ENCODE results near the gene HAPLN1. TPM values are rescaled to one million over a fixed set of nuclear protein-coding genes. Genes with fewer than 3 reads are reported as not detected.

The HAPLN1 gene
- total RNA-seq, 1 experiment from 2014 or later = not detected

DNA sequence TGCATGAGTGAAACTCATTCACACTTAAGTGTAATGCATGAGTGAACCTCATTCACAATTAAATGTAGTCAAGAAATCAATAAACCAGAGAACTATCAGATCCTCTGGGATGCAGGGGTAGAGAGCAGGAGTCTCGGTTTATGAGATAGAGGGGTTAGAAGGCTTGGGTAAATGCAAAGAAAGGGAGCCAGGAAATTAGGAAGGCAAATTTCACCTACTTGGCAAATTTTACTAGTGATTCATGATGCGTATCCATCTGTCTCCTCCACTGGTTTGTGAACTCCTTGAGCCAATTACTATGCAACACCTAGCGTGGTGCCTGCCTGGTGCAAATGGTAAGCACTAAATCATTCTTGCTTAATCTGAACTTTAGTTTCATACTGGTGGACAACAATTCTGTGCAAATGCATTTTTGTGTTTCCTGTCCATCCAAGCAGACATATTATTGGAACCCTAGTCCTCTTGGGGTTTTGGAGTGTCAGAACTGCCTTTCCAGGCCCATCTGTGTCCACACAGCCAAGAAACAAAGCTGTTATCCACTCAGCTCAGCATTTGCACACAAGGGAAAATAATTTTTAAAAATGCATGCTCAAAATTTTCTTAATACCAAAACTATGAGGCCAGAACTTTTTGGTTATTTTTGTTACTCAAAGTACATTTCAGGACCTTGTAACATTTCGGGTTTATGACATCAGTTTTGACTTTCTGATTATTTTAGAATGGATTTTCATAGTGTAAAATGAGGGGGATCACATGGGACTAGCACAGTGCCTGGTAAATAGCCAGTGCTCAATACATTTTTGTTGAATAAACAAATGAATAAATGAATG lies 5.2 kb downstream of the HAPLN1 start:
- Histone ChIP-seq H3F3A (ENCODE audit: insufficient read depth, low read depth) (no peaks in the 10 kb centered on the region), H3K27me3 (ENCODE audit: insufficient read depth, low read depth) (no peaks in the 10 kb centered on the region), H3K36me3 (ENCODE audit: low read depth) (no peaks in the 10 kb centered on the region), H4K20me1 (ENCODE audit: insufficient read depth) (no peaks in the 10 kb centered on the region; the same call in 1 of the 2 replicates), H3K4me1 (replicated peaks; ENCODE audit: insufficient read depth) (no peaks in the 10 kb centered on the region), H3K4me2 (no peak overlapping the region), H3K79me2 (ENCODE audit: low read depth) (no peaks in the 10 kb centered on the region), H3K9me3 (ENCODE audit: insufficient read depth, low read depth) (no peaks in the 10 kb centered on the region), H3K4me3 (no peak overlapping the region), H2AFZ (no peak overlapping the region), H3K9me2 (ENCODE audit: insufficient read depth) (no peaks in the 10 kb centered on the region), H3K27ac (no peak overlapping the region)
- CTCF ChIA-PET = no interaction called here
- no peak for TF ChIP-seq EZH2 (IDR thresholded peaks at IDR 0.05; ENCODE audit: low read depth)
- TF ChIP-seq, protein P1, sequence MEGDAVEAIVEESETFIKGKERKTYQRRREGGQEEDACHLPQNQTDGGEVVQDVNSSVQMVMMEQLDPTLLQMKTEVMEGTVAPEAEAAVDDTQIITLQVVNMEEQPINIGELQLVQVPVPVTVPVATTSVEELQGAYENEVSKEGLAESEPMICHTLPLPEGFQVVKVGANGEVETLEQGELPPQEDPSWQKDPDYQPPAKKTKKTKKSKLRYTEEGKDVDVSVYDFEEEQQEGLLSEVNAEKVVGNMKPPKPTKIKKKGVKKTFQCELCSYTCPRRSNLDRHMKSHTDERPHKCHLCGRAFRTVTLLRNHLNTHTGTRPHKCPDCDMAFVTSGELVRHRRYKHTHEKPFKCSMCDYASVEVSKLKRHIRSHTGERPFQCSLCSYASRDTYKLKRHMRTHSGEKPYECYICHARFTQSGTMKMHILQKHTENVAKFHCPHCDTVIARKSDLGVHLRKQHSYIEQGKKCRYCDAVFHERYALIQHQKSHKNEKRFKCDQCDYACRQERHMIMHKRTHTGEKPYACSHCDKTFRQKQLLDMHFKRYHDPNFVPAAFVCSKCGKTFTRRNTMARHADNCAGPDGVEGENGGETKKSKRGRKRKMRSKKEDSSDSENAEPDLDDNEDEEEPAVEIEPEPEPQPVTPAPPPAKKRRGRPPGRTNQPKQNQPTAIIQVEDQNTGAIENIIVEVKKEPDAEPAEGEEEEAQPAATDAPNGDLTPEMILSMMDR (conservative IDR thresholded peaks at IDR 0.05) = no peak
- POLR2A ChIA-PET (ENCODE audit: unreplicated experiment) = no interaction called here
- intact Hi-C loops (cut with micrococcal nuclease; ENCODE audit: unreplicated experiment) = no loop called here
- no peak for DNase-seq
- BruUV-seq (replicated peaks) = no TSS peak

DNA sequence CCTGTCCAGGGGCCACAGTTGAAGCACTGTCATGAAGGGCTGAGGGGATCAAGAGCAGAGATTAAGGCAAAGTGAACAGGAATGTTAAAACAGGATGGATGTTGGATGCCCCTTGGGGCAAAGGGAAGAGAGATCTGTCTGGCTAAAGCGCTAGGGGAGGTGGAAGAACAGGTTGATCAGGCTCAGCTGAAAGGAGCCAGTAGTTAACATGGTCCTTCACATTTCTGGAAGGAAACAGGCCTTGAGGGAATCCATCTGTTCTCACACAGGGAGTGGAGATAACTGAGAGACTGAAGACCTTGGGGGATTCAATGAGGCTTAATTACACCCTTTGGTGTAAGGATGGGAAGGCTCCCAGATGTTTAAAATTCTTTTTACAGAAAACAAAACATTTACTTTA lies 5.8 kb downstream of the HAPLN1 start:
- ChIA-PET CTCF (no interaction called here), POLR2A (ENCODE audit: unreplicated experiment) (no interaction called here)
- Histone ChIP-seq H3K9me2 (ENCODE audit: insufficient read depth) (no peaks in the 10 kb centered on the region), H3K79me2 (ENCODE audit: low read depth) (no peaks in the 10 kb centered on the region), H3K4me1 (replicated peaks; ENCODE audit: insufficient read depth) (no peaks in the 10 kb centered on the region), H3K27me3 (ENCODE audit: insufficient read depth, low read depth) (no peaks in the 10 kb centered on the region), H4K20me1 (ENCODE audit: insufficient read depth) (no peaks in the 10 kb centered on the region; the same call in 1 of the 2 replicates), H3K4me2 (no peak overlapping the region), H3K36me3 (ENCODE audit: low read depth) (no peaks in the 10 kb centered on the region), H2AFZ (no peak overlapping the region), H3F3A (ENCODE audit: insufficient read depth, low read depth) (no peaks in the 10 kb centered on the region), H3K9me3 (ENCODE audit: insufficient read depth, low read depth) (no peaks in the 10 kb centered on the region), H3K27ac (no peak overlapping the region), H3K4me3 (no peak overlapping the region)
- intact Hi-C loops (cut with micrococcal nuclease; ENCODE audit: unreplicated experiment) = loop anchor here (5.0 kb wide), 1 partner anchor 1363 kb away; no protein-coding TSS in a partner anchor
- BruUV-seq (replicated peaks) = no TSS peak
- DNase-seq = peak in 1 of 2 experiments; percentile 15
- TF ChIP-seq EZH2 (IDR thresholded peaks at IDR 0.05; ENCODE audit: low read depth) = no peak
- TF ChIP-seq, protein P1 (conservative IDR thresholded peaks at IDR 0.05) = no peak

DNA sequence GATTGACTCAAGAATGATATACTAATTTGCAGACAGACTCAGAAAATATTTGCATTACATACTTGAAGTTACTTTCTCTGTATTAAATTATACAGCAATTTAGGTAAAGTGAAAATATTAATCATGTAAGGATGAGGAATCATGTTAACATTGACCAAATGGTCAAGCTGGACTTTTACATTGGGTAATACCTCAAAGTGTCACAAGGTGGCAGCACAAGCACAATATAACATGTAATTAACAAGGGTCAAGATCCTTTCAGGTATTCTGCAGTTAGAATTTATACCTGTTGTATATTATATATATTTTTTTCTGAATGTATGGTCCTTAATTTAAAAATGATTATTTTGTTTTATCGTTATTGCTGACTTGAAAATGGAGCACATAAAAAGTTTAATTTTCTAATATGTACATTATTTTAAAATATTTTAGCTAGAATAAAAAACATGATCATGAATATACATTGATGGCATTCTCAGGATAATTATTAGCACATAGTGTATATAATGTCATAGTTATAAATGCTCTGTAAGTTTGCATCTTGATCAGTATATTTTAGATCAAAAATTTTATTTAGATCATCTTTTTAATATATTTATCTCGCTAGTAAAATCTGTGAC lies 8.6 kb downstream of the HAPLN1 start:
- Histone ChIP-seq H2AFZ (no peak overlapping the region; the same call in 1 of the 2 replicates), H4K20me1 (ENCODE audit: insufficient read depth) (no peaks in the 10 kb centered on the region), H3K9me2 (ENCODE audit: insufficient read depth) (no peaks in the 10 kb centered on the region), H3K79me2 (ENCODE audit: low read depth) (no peaks in the 10 kb centered on the region), H3K27me3 (ENCODE audit: insufficient read depth, low read depth) (no peaks in the 10 kb centered on the region), H3K4me3 (no peak overlapping the region), H3K4me1 (replicated peaks; ENCODE audit: insufficient read depth) (no peaks in the 10 kb centered on the region), H3K27ac (no peak overlapping the region), H3K9me3 (ENCODE audit: insufficient read depth, low read depth) (no peaks in the 10 kb centered on the region), H3K4me2 (no peak overlapping the region), H3F3A (ENCODE audit: insufficient read depth, low read depth) (no peaks in the 10 kb centered on the region), H3K36me3 (ENCODE audit: low read depth) (no peaks in the 10 kb centered on the region)
- CTCF ChIA-PET = no interaction called here
- no TSS peak for BruUV-seq (replicated peaks)
- TF ChIP-seq, protein P1 (conservative IDR thresholded peaks at IDR 0.05) = peak; percentile 87
- no peak for TF ChIP-seq EZH2 (IDR thresholded peaks at IDR 0.05; ENCODE audit: low read depth)
- intact Hi-C loops (cut with micrococcal nuclease; ENCODE audit: unreplicated experiment) = loop anchor here (1.0 to 5.0 kb wide), 3 partner anchors 104 to 1399 kb away; no protein-coding TSS in a partner anchor
- peak; percentile 37 to 47 for DNase-seq
- POLR2A ChIA-PET (ENCODE audit: unreplicated experiment) = no interaction called here

All from PC-9 (cell line).